ENCODE measurements around the gene TRIM40.
A peak's percentile ranks its signal among the peaks of the same experiment; 100 is the strongest.
"Not testable (repeated sequence)": the region's sequence is repeated elsewhere in the genome, so short reads cannot be mapped to it uniquely, and the experiment has no call there.

Gene TRIM40

GRCh38 chr6:30163090-30163917 lies 27.4 kb downstream of the TRIM40 start, which contains the start of gene TRIM15:
Gene TRIM15, plus strand, starts transcription at chr6:30163546. Its CDS starts 139 bp downstream, at chr6:30163685.
- peak; percentile 7 for DNase-seq (ENCODE audit: low spot score)

DNA sequence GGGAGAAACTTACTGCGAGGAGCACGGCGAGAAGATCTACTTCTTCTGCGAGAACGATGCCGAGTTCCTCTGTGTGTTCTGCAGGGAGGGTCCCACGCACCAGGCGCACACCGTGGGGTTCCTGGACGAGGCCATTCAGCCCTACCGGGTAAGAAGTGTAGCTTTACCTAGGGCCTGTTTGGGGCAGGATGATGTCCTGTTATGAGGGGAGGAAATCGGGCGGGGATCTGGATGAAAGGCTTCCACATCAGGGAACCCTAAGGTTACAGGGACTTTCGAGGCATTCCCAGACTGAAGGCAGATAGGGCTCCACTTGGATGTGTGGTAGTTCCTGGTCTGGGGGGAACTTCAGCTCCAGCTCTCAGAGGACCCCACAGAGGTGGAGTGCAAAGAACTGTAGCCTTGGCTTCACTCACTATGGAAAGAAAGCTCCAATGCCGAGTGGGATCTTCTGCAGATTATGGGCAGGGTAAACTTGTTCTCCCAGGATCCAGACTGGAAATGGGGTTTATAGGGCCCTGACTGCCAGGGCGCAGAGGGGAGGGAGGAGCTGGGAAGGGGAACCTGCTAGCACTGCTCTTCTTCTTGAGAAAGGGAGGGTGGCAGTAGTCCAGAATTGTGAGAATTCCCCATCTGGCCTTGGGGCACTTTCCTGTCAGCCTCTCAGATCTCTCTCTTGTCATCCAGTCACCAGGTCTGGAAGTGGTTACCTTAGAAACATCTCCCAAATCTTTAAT lies 28.1 kb downstream of the TRIM40 start:
- no peak for DNase-seq (ENCODE audit: low spot score)

DNA sequence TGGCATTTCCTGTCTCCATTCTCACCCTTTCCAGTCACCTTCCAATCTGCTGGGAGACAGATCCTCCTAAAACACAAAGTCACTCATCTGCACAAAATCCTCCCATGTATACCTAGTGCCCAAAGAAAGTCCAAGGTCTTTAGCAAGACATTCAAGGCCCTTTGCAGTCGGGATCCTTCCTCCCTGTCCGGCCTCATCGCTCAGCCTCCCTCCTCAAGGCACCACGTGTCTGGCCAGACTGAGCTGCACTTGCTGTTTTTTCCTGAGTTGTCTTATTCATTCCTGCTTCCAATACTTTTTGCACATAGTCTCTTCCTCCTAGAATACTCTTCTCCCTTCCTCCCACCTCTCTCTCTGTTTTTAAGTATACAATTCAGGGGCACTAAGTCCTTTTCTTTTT lies 28.8 kb downstream of the TRIM40 start:
- no peak for DNase-seq (ENCODE audit: low spot score)

DNA sequence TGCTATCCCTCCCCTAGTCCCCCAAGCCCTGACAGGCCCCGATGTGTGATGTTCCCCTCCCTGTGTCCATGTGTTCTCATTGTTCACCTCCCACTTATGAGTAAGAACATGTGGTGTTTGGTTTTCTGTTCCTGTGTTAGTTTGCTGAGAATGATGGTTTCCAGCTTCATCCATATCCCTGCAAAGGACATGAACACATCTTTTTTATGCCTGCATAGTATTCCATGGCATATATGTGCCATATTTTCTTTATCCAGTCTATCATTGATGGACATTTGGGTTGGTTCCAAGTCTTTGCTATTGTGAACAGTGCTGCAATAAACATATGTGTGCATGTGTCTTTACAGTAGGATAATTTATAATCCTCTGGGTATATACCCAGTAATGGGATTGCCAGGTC lies 29.3 kb downstream of the TRIM40 start:
- not testable (repeated sequence) for DNase-seq (ENCODE audit: low spot score)

DNA sequence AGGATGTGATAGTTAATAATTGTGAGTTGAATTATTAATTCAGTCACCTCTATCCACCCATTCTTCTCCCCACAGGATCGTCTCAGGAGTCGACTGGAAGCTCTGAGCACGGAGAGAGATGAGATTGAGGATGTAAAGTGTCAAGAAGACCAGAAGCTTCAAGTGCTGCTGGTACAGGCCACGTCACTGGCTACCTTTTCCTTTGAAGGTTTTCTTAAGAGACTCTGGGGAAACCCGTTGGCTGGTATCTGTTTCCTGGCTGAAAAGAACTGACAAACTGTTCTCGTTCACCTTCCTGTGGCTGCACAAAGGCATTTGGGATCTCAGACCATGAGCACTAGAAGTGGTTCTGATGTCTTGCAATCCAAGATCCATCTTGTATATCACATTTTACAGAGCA lies 31.2 kb downstream of the TRIM40 start:
- DNase-seq (ENCODE audit: low spot score): no peak

GRCh38 chr6:30168741-30169140 lies 32.8 kb downstream of the TRIM40 start:
- no peak for DNase-seq (ENCODE audit: low spot score)

DNA sequence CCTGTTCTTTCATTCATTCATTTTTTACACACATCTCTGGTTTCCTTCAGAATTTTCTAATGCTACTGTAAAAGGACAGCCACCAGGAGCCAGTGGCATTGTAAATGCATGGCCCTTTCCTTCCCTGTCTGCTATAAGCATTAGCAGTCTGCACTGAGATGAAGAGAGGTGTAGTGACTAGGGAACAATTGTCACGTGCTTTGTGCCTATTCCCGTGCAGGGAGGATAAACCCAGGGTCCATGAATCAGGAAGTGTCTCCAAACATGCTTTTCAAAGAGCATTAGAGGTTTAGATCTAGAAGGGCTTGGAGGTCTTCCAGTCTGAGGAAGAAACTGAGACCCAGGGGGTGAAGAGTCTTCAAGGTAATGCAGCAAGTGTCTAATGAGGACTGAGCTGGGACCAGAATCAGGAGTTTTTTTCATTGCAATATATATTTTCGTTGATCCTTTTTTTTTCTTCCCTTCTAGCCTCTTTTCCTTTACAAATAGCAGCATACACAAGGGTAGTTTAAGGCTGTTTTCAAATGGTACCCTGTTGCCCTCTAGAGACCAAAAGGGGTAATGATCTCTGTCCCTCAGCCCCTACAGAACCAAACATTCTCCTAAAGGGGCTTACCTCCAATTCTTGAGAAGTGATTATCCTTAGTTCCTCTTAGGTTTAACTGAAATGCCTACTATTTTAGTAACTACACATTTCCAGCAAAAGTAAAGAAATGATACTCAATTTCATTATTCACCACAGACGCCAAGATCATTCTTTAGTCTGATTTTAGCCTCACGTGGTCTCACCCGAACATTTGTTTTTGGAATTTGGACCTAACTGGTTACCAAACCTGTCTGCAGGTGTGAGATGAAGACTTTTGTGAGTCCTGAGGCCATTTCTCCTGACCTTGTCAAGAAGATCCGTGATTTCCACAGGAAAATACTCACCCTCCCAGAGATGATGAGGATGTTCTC lies 34.0 kb downstream of the TRIM40 start:
- peak; percentile 30 for DNase-seq (ENCODE audit: low spot score)

DNA sequence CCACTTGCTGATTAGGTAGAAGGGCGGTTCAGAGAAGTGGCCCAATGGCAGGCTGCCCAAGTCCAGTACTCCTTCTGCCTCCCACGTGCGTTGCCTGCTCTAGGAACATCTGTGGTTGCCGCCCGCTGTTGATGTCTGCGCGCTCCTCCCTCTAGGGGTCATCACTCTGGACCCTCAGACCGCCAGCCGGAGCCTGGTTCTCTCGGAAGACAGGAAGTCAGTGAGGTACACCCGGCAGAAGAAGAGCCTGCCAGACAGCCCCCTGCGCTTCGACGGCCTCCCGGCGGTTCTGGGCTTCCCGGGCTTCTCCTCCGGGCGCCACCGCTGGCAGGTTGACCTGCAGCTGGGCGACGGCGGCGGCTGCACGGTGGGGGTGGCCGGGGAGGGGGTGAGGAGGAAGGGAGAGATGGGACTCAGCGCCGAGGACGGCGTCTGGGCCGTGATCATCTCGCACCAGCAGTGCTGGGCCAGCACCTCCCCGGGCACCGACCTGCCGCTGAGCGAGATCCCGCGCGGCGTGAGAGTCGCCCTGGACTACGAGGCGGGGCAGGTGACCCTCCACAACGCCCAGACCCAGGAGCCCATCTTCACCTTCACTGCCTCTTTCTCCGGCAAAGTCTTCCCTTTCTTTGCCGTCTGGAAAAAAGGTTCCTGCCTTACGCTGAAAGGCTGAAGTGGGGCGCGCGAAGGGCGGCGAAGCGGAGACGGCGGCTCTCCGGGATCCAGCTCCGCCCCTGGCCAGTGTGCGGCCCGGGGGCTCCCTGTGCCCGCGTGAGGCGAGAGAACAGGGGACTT lies 35.9 kb downstream of the TRIM40 start:
- no peak for DNase-seq (ENCODE audit: low spot score)

DNA sequence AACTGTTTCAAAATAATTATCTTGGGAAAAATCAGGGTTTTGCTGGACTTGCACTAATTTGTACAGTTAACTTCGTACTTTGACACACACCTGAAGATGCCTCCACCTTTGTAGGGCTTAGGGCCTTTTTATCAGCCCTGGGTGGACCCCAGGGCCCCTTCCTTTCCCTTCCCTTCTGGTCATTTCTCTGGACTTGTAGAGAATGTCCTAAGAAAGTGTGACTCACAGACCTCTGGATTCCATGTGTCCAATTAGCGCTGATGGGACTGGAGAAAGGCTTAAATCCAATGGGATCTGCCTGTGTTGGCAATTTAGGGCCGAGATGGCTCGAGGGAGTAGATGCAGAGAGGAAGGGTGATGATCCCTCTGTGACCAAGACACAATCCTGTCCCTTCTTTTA lies 36.7 kb downstream of the TRIM40 start:
- no peak for DNase-seq (ENCODE audit: low spot score)

DNA sequence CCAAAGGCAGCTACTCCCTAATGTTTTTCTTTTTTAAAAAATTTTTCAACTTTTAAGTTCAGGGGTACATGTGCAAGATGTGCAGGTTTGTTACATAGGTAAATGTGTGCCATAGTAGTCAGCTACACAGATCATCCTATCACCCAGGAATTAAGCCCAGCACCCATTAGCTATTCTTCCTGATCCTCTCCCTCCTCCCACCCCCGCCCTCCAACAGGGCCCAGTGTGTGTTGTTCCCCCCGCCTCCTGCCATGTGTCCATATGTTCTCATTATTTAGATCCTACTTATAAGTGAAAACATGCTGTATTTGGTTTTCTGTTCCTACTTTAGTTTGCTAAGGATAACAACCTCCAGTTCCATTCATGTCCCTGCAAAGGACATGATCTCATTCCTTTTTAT lies 39.8 kb downstream of the TRIM40 start:
- no peak for DNase-seq (ENCODE audit: low spot score)

DNA sequence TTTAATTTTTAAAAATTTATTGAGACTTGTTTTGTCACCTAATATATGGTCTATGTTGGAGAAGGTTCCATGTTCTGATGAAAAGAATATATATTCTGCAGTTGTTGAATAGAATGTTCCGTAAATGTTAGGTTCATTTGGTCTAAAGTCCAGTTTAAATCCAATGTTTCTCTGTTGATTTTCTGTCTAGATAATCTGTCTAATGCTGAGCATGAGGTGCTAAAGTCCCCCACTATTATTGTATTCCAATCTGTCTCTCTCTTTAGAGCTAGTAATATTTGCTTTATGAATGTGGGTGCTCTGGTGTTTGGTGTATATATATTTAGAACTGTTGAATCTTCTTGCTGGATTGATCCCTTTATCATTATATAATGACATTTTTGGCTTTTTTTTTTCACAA lies 42.9 kb downstream of the TRIM40 start:
- no peak for DNase-seq (ENCODE audit: low spot score)

DNA sequence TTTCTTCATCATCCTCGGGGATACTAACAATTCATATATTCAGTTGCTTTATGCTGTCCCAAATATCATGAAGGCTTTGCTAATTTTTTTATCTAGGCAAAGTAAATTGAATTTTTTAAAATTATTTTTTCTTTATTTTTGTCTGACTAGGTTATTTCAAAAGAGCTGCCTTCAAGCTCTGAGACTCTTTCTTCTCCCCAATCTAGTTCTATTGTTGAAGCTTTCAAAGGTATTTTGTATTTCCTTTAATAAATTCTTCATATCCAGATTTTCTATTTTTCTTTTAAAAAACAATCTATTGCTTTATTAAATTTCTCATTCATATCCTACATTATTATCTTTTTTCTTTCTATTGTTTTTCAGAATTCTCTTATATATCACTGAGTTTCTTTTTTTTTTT lies 44.2 kb downstream of the TRIM40 start:
- DNase-seq (ENCODE audit: low spot score): no peak

GRCh38 chr6:30184417-30185031 lies 48.6 kb downstream of the TRIM40 start:
- no peak for DNase-seq (ENCODE audit: low spot score)

GRCh38 chr6:30185846-30186484 lies 50.0 kb downstream of the TRIM40 start:
- DNase-seq (ENCODE audit: low spot score): no peak

GRCh38 chr6:30188541-30188940 lies 52.6 kb downstream of the TRIM40 start:
- DNase-seq (ENCODE audit: low spot score): no peak

GRCh38 chr6:30192076-30192475 lies 56.1 kb downstream of the TRIM40 start:
- no peak for DNase-seq (ENCODE audit: low spot score)

- DNase-seq (ENCODE audit: low spot score): no peak
Measured at GRCh38 chr6:30194797-30195690, 59.1 kb downstream of the TRIM40 start.

DNA sequence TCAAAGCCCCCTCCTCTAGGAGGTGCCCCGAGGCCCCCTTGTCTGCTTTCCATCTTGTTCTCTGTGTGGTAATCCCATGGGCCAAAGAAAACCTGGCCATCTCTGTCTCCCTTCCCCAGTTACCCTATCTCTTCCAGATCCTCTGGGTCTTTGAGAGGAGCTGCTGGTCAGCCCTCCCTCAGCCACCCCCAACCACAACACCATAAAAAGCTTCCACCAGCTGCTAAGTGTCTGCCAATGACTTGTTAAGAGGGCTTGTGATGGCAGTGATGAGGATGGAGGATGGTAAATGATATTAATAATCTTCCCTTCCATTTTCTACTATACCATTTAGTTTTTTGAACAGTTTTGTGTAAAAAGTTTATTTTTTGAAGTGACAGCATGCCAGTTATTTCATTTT lies 60.0 kb downstream of the TRIM40 start:
- DNase-seq (ENCODE audit: low spot score): no peak

DNA sequence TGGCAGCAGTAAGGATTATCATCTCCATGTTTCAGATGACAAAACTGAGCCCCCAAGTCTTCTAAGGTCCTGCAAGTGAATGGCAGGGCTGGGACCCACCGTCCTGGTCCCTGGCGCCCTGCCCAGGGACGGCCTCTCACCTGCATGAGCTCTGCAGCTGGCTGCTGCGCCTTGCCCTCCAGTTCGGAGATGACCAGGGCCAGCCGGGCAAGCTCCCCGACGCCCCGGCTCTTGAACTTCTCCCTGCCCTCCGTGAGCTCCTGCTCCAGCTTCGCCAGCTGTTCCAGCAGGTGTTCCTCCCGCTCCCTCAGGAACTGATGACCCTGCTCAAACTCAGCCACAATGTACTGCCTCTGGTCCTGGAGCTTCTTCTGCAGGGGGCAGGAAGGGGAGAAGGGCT lies 60.4 kb downstream of the TRIM40 start:
- DNase-seq (ENCODE audit: low spot score): no peak
